Body of pancreas (tissue), 4 donors: ENCODE measurements around the gene CXXC1.

Experiments used
- POLR2A ChIP-seq, 3 donors: fragments of 450-650 bp; IDR thresholded peaks; one replicate each; pipeline ENCODE4 v1.6.1; 2016; ENCODE audit warnings: antibody characterized with exemption in 3 of 3, mild to moderate bottlenecking in 2 of 3
- TF ChIP-seq, protein P1 (sequence below), 7 experiments: fragments of 450-650 bp in 4 of 7; fragments of 200-600 bp in 3 of 7; sonication (generic) in 3 of 7; IDR thresholded peaks; one replicate each; pipeline ENCODE4 v1.5.1; 2016 to 2019; ENCODE audit warnings: antibody characterized with exemption in 7 of 7

DNA sequence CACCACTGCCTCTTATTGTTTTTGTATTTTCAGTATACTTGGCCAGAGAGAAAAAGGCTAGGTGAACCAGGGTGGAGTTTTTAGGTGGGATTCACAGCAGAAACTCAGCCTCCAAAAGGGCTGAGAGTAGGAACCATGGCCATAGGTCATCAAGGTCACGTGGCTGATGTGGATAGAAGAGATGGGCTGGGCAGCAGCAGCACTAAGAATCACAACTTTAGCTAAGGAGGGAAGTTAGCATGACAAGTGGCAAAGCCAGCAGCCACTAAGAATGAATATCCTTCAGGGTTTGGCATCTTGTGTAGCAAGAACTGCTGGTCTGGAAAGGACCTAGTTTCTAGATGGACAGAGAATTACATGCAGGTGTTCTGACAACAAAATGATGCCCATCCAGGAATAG lies 44.2 kb upstream of the CXXC1 start:
- TF ChIP-seq, protein P1, sequence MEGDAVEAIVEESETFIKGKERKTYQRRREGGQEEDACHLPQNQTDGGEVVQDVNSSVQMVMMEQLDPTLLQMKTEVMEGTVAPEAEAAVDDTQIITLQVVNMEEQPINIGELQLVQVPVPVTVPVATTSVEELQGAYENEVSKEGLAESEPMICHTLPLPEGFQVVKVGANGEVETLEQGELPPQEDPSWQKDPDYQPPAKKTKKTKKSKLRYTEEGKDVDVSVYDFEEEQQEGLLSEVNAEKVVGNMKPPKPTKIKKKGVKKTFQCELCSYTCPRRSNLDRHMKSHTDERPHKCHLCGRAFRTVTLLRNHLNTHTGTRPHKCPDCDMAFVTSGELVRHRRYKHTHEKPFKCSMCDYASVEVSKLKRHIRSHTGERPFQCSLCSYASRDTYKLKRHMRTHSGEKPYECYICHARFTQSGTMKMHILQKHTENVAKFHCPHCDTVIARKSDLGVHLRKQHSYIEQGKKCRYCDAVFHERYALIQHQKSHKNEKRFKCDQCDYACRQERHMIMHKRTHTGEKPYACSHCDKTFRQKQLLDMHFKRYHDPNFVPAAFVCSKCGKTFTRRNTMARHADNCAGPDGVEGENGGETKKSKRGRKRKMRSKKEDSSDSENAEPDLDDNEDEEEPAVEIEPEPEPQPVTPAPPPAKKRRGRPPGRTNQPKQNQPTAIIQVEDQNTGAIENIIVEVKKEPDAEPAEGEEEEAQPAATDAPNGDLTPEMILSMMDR (IDR thresholded peaks at IDR 0.05) = no peak
- TF ChIP-seq POLR2A (IDR thresholded peaks at IDR 0.05) = no peak
